K562 (cell line): ENCODE measurements around the gene RGS9. TPM values are rescaled to one million over a fixed set of nuclear protein-coding genes. Genes with fewer than 3 reads are reported as not detected.

Source experiments
- ATAC-seq: fragments of 200-7000 bp; cut with Tn5 transposase; 3 replicates; pipeline ENCODE4 v1.9.1; 2020; ENCODE audit warnings: moderate library complexity
- BruUV-seq: library from RNA; stranded (reverse); fragments of 400-500 nt; replicated peaks from 2 replicates; lab custom pipeline; 2021; lab: Mats Ljungman, UMichigan
- CTCF ChIA-PET: fragments of 300-600 bp; formaldehyde crosslinking; extraction: SDS; loops from one replicate; lab custom pipeline; 2021; ENCODE audit warnings: low intra/inter-chr PET ratio; lab: Yijun Ruan, JAX
- POLR2A ChIA-PET: fragments of 300-600, 350-650 bp; sonication (Branson Sonifier 250); formaldehyde crosslinking; extraction: SDS; loops from one replicate; lab custom pipeline; 2021; ENCODE audit warnings: antibody characterized with exemption, inconsistent platforms; lab: Yijun Ruan, JAX
- DNase-seq, 4 experiments: peaks; one replicate each; pipeline versions ENCODE4 v3.0.0 to v3.0.0-alpha.2; 2011 to 2018; ENCODE audit warnings: low spot score in 3 of 4, mixed read lengths in 3 of 4; ENCODE audit errors: extremely low read depth in 1 of 4
- FAIRE-seq: peaks from 2 replicates; lab custom pipeline; 2011; peaks lifted over from hg19 to GRCh38; lab: Jason Lieb, UNC
- H2AFZ ChIP-seq: 2 replicates; pipeline ENCODE4 v1.6.0; 2011; ENCODE audit warnings: low read depth, low read length, control low read depth, inconsistent platforms
- H3K27ac ChIP-seq: fragments of 200-600 bp; 3 replicates; pipeline ENCODE4 v1.8.0; 2011; ENCODE audit warnings: low read depth, mild to moderate bottlenecking, control low read depth, inconsistent platforms, low read length, moderate library complexity, mixed read lengths; ENCODE audit errors: extremely low read depth
- H3K27me3 ChIP-seq, 2 experiments: fragments of 300-600 bp in 1 of 2; 2 replicates in 1 of 2; 3 replicates in 1 of 2; pipeline versions ENCODE4 v1.6.0 to v1.8.0; 2011; ENCODE audit warnings: inconsistent platforms in 2 of 2, low read length in 2 of 2, mild to moderate bottlenecking in 1 of 2, mixed read lengths in 1 of 2, moderate library complexity in 1 of 2; ENCODE audit not compliant: control insufficient read depth in 2 of 2, insufficient read depth in 2 of 2
- H3K36me3 ChIP-seq: fragments of 300-600 bp; 3 replicates; pipeline ENCODE4 v1.8.0; 2011; ENCODE audit warnings: mild to moderate bottlenecking, low read length, inconsistent platforms; ENCODE audit not compliant: control insufficient read depth, insufficient read depth
- H3K4me1 ChIP-seq, 2 experiments: fragments of 200-600 bp in 1 of 2; replicated peaks in 1 of 2; 2 replicates in 1 of 2; 3 replicates in 1 of 2; pipeline versions ENCODE4 v1.5.1 to v1.8.0; 2011; ENCODE audit warnings: inconsistent platforms in 2 of 2, low read length in 2 of 2, mild to moderate bottlenecking in 1 of 2, mixed read lengths in 1 of 2, moderate library complexity in 1 of 2; ENCODE audit not compliant: control insufficient read depth in 2 of 2, insufficient read depth in 2 of 2
- H3K4me2 ChIP-seq: 2 replicates; pipeline ENCODE4 v1.6.1; 2011; ENCODE audit warnings: low read length, control low read depth, inconsistent platforms, mixed read lengths; ENCODE audit not compliant: insufficient read depth
- H3K4me3 ChIP-seq: fragments of 200-600 bp; sonication (generic), shearing (Covaris generic); 2 replicates; pipeline ENCODE4 v1.5.1; 2016; ENCODE audit warnings: control low read depth, inconsistent platforms
- H3K79me2 ChIP-seq: fragments of 200-600 bp; 3 replicates; pipeline ENCODE4 v1.8.0; 2011; ENCODE audit warnings: low read length, inconsistent platforms; ENCODE audit not compliant: control insufficient read depth, insufficient read depth
- H3K9ac ChIP-seq, 2 experiments: 2 replicates each; pipeline versions ENCODE4 v1.6.0 to v1.6.1; 2011; ENCODE audit warnings: low read depth in 2 of 2, low read length in 2 of 2, control low read depth in 1 of 2, inconsistent platforms in 1 of 2, mild to moderate bottlenecking in 1 of 2, mixed read lengths in 1 of 2; ENCODE audit not compliant: insufficient read depth in 1 of 2
- H3K9me1 ChIP-seq: one replicate; pipeline ENCODE4 v1.6.0; 2011; ENCODE audit warnings: inconsistent platforms, mild to moderate bottlenecking, low read length, moderate library complexity; ENCODE audit not compliant: control insufficient read depth, insufficient read depth
- H3K9me3 ChIP-seq: replicated peaks from 2 replicates; pipeline ENCODE4 v1.5.1; 2011; ENCODE audit warnings: low read depth, low read length, inconsistent platforms; ENCODE audit not compliant: control insufficient read depth, insufficient read depth
- H4K20me1 ChIP-seq: replicated peaks from 2 replicates; pipeline ENCODE4 v1.6.1; 2011; ENCODE audit warnings: low read length, inconsistent platforms, mixed read lengths; ENCODE audit not compliant: control insufficient read depth, insufficient read depth
- ATF2 ChIP-seq: sonication (generic); formaldehyde crosslinking; IDR thresholded peaks from 2 replicates; pipeline ENCODE4 v1.8.1; 2022; ENCODE audit warnings: missing genetic modification reagents
- HMGXB4 ChIP-seq: sonication (generic); formaldehyde crosslinking; IDR thresholded peaks from 2 replicates; pipeline ENCODE4 v1.8.1; 2023; ENCODE audit warnings: mild to moderate bottlenecking, missing genetic modification reagents
- MBD1 ChIP-seq: fragments of 250-450 bp; sonication (Bioruptor Pico); IDR thresholded peaks from 2 replicates; pipeline ENCODE4 v1.8.0; 2022; ENCODE audit warnings: inconsistent platforms
- ZNF639 ChIP-seq, 2 experiments: fragments of 200-800 bp in 1 of 2; sonication (Bioruptor generic) in 1 of 2; sonication (generic) in 1 of 2; formaldehyde crosslinking in 1 of 2; IDR thresholded peaks in 1 of 2; conservative IDR thresholded peaks in 1 of 2; 2 replicates each; pipeline versions ENCODE4 v1.5.0 to v1.6.1; 2016 to 2020; ENCODE audit warnings: missing compliant biosample characterization in 1 of 2, missing genetic modification characterization in 1 of 2, missing genetic modification reagents in 1 of 2
- WGBS: fragments of 100-300 bp; shearing (Covaris generic); methylation state at CpG from one replicate; pipeline ENCODE4 v1.1.6; 2016; ENCODE audit warnings: low coverage, mixed read lengths; ENCODE audit not compliant: insufficient coverage; ENCODE audit errors: missing lambda C conversion rate; 5-methylcytosine and 5-hydroxymethylcytosine counted together
- in situ Hi-C: fragments of 300-500 bp; cut with MboI; formaldehyde crosslinking; loops from 4 replicates; pipeline ENCODE4 v1.15.0; 2018; ENCODE audit warnings: inconsistent platforms, mixed read lengths
- intact Hi-C: fragments of 100-400 bp; cut with micrococcal nuclease; formaldehyde crosslinking; loops from 2 replicates; pipeline ENCODE4 v1.14.2; 2022
- polyA plus RNA-seq, 8 experiments: library from polyadenylated mRNA; depleted of rRNA in 4 of 8; stranded (reverse) in 5 of 8; unstranded in 3 of 8; fragments of >200 nt; fragmentation: Nextera tagmentation in 2 of 8; fragmentation: Illumina TruSeq in 1 of 8; extraction: Ambion mirVana in 2 of 8; extraction: Trizol in 1 of 8; gene quantifications; 2 replicates each; pipeline versions ENCODE4 v1.2.1 to v1.2.3, GENCODE V29; 2011 to 2014; ENCODE audit warnings: inconsistent platforms in 1 of 8, missing spikeins in 1 of 8
- total RNA-seq, 7 experiments: library from RNA; depleted of rRNA in 6 of 7; stranded (reverse); fragments of >200 nt in 6 of 7; fragmentation: Illumina TruSeq in 2 of 7; extraction: Trizol in 2 of 7; gene quantifications; 2 replicates each; pipeline versions ENCODE4 v1.2.1 to v1.2.3, GENCODE V29; 2011 to 2021; ENCODE audit warnings: low replicate concordance in 1 of 7

Gene RGS9
- total and polyA plus RNA-seq, 9 of the 15 experiments (the other 6 are each of a cell fraction or from before 2014, with no cell fraction given), result 0.18 to 1.4 (median 0.55) TPM

GRCh38 chr17:65193716-65194293 lies 56.6 kb downstream of the RGS9 start:
- no peaks in the 10 kb centered on the region for H3K27me3 ChIP-seq
- no peaks in the 10 kb centered on the region for H3K9me3 ChIP-seq
- BruUV-seq, result no TSS peak
- no peak for FAIRE-seq
- no peak overlapping the region for H3K4me2 ChIP-seq
- H3K79me2 ChIP-seq, result no peaks in the 10 kb centered on the region
- in situ Hi-C loops, result loop anchor here (10.0 kb wide), 1 partner anchor 229 kb away; no protein-coding TSS in a partner anchor
- intact Hi-C loops, result loop anchor here (10.0 kb wide), 1 partner anchor 889 kb away; no protein-coding TSS in a partner anchor
- H2AFZ ChIP-seq, result no peak overlapping the region
- TF ChIP-seq MBD1 (CRISPR knock-in tag), result no peak
- TF ChIP-seq HMGXB4 (CRISPR knock-in tag), result no peak
- TF ChIP-seq ZNF639 (CRISPR knock-in tag; conservative IDR thresholded peaks at IDR 0.05 in 1 of 2, IDR thresholded peaks at IDR 0.05 in 1 of 2), result no peak
- TF ChIP-seq ATF2 (CRISPR knock-in tag), result no peak
- H3K9ac ChIP-seq, result no peak overlapping the region
- no peaks in the 10 kb centered on the region for H4K20me1 ChIP-seq
- H3K4me3 ChIP-seq, result no peak overlapping the region
- no peak for ATAC-seq
- ChIA-PET POLR2A (no interaction called here), CTCF (no interaction called here)
- no peaks in the 10 kb centered on the region for H3K36me3 ChIP-seq
- H3K9me1 ChIP-seq, result no peaks in the 10 kb centered on the region
- DNase-seq, result no peak
- H3K4me1 ChIP-seq, result no peaks in the 10 kb centered on the region
- no peak overlapping the region for H3K27ac ChIP-seq
- WGBS, result 45% methylated on average over 9 of the region's 9 CpGs
